ENCODE results near the gene DNAI7.

DNA sequence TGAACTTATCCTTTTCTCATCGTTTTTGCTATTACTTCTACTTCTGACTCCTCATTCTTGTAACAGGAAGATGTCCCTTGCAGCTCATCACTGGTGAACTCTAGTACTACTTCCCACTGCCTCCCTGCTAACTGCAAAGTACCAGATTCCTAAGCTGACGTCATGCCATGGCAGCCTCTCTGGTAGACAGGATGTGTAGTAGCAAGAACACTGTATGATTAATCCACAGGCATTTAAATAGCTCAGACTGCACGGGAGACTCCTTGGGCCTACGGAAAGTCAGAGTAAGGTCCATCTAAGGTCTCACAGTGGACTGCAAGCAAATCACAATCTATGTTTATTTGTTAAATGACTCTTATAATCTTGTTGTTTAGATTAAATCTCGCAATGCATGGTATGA is 43.5 kb downstream of the DNAI7 start:
- TF ChIP-seq CTCF (IDR thresholded peaks at IDR 0.05 in 4 of 5, conservative IDR thresholded peaks at IDR 0.05 in 1 of 5) (no peak), POLR2A (IDR thresholded peaks at IDR 0.05) (no peak)
